LoVo (cell line): Measurements from ENCODE around the gene ATAD2B.
"Not testable (repeated sequence)": the region's sequence is repeated elsewhere in the genome, so short reads cannot be mapped to it uniquely, and the experiment has no call there.

Experiments
- DNase-seq: peaks from one replicate; pipeline ENCODE4 v3.0.0-alpha.2; 2016; ENCODE audit warnings: low spot score

Gene ATAD2B

GRCh38 chr2:23926750-23927571 is at the start of gene ATAD2B:
Gene ATAD2B (minus strand): TSS chr2:23927123. CDS start chr2:23926770, 353 bp downstream.
- peak; percentile 96 for DNase-seq

GRCh38 chr2:23967846-23968245 is 40.9 kb upstream of the ATAD2B start:
- no peak for DNase-seq

DNA sequence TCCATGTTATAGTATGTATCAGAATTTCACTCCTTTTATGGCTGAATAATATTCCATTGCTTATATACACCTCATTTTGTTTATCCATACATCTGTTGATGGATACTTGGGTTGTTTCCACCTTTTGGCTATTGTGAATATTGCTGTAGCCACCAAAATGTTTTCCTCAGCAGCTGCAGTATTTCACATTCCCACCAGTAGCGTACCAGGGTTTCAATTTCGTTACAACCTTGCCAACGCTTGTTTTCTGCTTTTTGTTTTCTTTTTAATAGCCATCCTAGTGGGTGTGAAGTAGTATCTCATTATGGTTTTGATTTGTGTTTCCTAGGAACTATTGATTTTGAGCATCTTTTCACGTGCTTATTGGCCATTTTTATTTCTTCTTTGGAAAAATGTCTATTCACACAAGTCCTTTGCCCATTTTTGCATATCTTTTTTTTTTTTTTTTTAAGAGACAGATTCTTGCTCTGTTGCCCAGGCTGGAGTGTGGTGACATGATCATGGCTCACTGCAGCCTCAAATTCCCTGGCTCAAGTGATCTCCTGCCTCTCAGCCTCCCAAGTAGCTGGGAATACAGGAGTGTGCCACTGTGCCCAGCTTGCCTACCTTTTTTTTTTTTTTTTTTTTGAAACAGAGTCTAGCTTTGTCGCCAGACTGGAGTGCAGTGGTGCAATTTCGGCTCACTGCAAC is 27.5 kb upstream of the ATAD2B start:
- no peak for DNase-seq

GRCh38 chr2:23953625-23954024 is 26.7 kb upstream of the ATAD2B start:
- no peak for DNase-seq

DNA sequence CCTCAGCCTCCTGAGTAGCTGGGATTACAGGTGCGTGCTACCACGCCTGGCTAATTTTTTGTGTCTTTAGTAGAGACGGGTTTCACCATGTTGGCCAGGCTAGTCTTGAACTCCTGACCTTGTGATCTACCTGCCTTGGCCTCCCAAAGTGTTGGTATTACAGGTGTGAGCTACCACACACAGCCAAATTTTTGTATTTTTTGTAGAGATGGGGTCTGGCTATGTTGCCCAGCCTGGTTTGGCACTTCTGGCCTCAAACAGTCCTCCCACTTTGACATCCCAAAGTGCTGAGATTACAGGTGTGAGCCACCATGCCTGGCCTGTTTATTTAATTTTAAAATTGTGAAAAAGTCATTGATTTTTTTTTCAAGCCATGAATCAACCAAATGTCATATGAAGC is 25.6 kb upstream of the ATAD2B start:
- not testable (repeated sequence) for DNase-seq

GRCh38 chr2:23947350-23947749 is 20.4 kb upstream of the ATAD2B start:
- DNase-seq, result no peak

- DNase-seq, result no peak
These were observed 18.1 kb upstream of the ATAD2B start for GRCh38 chr2:23944976-23945375.

GRCh38 chr2:23944527-23944926 is 17.6 kb upstream of the ATAD2B start:
- no peak for DNase-seq

DNA sequence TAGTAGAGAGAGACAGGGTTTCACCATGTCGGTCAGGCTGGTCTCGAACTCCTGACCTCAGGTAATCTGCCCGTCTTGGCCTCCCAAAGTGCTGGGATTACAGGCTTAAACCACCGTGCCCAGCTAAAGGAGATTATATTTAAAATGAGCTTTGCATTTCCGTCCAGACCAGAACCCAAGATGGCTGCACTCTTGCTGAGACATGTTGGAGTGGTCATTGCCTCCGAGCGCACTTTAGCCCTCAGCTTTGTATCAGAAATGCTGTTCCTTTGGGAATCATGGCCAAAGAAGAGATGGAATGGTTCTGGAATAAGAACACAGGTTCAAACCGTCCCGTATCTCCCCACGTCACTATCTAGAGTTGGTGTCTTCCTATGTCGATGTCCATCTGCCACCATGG is 16.7 kb upstream of the ATAD2B start:
- no peak for DNase-seq

DNA sequence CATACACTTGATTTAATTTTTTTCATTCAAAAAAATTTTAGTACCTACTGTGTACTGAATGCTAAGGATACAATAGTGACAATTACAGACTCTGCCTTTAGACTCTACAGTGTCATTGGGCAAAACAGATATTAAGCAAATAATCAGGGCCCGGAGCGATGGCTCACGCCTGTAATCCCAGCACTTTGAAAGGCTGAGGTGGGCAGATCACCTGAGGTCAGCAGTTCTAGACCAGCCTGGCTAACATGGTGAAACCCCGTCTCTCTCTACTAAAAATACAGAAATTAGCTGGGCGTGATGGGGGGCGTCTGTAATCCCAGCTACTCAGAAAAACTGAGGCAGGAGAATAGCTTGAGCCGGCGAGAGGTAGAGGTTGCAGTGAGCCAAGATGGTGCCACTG is 14.7 kb upstream of the ATAD2B start:
- DNase-seq, result no peak

GRCh38 chr2:23940718-23941620 is 14.0 kb upstream of the ATAD2B start:
- peak; percentile 20 for DNase-seq

DNA sequence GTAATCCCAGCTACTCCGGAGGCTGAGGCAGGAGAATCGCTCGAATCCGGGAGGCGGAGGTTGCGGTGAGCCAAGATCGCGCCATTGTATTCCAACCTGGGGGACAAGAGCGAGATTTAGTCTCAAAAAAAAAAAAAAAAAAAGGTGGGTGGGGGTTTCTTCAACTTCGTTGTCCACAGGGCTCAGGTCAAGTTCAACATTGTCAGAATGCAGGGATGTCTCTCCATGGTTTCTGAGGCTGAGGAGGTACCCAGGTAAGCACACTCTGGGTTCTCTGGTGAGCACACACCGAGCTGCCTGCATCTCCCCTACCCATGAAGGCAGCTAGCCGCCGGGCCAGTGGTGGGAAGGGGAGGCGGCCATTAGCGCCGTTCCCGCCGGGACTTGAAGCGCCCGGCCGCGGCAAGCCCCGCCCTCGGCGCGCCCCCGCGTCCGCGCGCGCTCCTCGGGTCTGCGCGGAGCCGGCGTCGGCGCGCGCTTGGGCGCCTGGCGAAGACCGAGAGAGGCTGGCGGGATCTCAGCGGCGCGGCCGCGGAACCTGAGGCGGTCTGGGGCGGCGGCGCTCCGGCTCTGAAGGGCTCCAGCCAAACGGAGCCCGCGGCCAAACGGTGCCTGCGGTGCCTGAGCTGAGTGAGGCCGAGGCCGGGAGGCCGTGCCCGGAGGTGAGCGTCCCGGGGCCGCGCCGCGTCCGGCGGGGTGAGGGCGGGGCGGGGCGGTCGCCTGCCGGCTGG is 13.2 kb upstream of the ATAD2B start, which contains the start of gene UBXN2A:
TSS of gene UBXN2A (plus strand) at position 477 of the 731 bp plus-strand sequence. CDS start 17,852 bp downstream, outside the sequence.
- peak; percentile 87 for DNase-seq

- DNase-seq, result no peak
These were observed 7.3 kb upstream of the ATAD2B start for GRCh38 chr2:23934259-23934658.

- no peak for DNase-seq
These were observed 603 bp downstream of the ATAD2B start for GRCh38 chr2:23926290-23926749.

DNA sequence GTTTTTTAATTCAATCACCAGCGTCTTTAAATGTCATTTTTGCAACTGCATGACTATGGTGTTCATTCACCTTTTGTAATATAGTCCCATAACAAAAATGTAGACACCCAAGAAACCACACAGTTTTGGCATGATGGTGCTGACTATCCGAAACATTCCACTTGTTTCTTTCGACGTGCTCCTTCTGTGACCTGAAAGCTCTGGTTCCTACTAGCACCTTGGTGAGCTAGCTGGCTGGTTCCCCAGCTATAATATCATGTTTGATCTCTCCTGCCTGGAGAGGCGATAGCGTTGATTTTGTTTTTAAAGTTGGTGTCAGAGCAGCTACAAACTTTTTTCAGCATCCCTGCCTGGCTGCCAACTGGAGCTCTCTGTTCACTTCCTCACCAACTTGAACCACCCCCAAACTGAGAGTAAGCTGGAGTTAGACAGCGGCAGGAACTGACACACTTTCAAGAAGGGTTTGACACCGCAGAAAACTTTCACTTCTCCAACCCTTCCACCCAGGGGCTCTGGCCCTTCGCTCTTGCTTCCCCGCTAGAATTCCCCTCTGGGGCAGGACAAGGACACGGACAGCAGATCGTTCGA is 1.1 kb downstream of the ATAD2B start:
- DNase-seq, result peak; percentile 37

- DNase-seq, result no peak
These were observed 2.1 kb downstream of the ATAD2B start for GRCh38 chr2:23924589-23925359.

DNA sequence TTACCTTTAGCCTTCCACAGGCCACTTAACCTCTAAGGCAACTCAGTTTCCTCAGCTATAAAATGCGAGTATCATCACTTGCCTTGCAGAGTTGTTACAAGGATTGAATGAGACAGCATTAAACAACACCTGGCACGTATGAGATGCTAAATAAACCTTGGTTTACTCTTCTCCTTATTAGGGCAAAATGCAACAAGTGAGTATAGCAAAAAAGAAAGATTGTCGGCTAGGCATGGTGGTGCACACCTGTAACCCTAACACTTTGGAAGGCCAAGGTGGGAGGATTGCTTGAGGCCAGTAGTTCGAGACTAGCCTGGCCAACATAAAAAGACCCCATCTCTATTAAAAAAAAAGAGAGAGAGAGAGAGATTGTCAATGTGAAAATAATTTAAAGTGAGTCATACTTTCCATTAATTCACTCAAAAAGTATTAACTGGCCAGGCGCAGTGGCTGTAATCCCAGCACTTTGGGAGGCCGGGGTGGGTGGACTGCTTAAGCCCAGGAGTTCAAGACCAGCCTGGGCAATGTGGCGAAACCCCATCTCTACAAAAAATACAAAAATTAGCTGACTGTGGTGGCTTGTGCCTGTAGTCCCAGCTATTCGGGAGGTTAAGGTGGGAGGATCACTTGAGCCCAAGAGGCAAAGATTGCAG is 8.0 kb downstream of the ATAD2B start:
- DNase-seq, result no peak

GRCh38 chr2:23916727-23917405 is 10.1 kb downstream of the ATAD2B start:
- no peak for DNase-seq

- no peak for DNase-seq
These were observed 11.6 kb downstream of the ATAD2B start for GRCh38 chr2:23915327-23915726.
